K562 (cell line): ENCODE measurements around the gene FKBP7. TPM values are rescaled to one million over a fixed set of nuclear protein-coding genes. Genes with fewer than 3 reads are reported as not detected.

ENCODE experiments used
- ARID1B ChIP-seq: fragments of 450-650 bp; IDR thresholded peaks from 2 replicates; pipeline ENCODE4 v1.6.1; 2016; ENCODE audit warnings: antibody characterized with exemption, mild to moderate bottlenecking, inconsistent platforms
- BRF1 ChIP-seq: IDR thresholded peaks from 3 replicates; pipeline ENCODE4 v1.6.1; 2011; ENCODE audit warnings: borderline replicate concordance, mild to moderate bottlenecking; ENCODE audit not compliant: insufficient read length; ENCODE audit errors: extremely low read depth
- CCNT2 ChIP-seq: IDR thresholded peaks from 2 replicates; pipeline ENCODE4 v1.6.1; 2011; ENCODE audit warnings: borderline replicate concordance, low read depth, mild to moderate bottlenecking, moderate library complexity, mixed read lengths, low read length; ENCODE audit not compliant: insufficient read length; ENCODE audit errors: extremely low read depth
- CLOCK ChIP-seq: fragments of 250-450 bp; sonication (Bioruptor Pico); IDR thresholded peaks from 2 replicates; pipeline ENCODE4 v1.4.0; 2020; ENCODE audit warnings: mild to moderate bottlenecking, moderate library complexity, borderline replicate concordance
- DIDO1 ChIP-seq: fragments of 450-650 bp; IDR thresholded peaks from 2 replicates; pipeline ENCODE4 v1.6.1; 2016; ENCODE audit warnings: low read depth, missing biosample characterization, missing genetic modification characterization
- E2F5 ChIP-seq: sonication (generic); formaldehyde crosslinking; IDR thresholded peaks from 2 replicates; pipeline ENCODE4 v1.8.0; 2022; ENCODE audit warnings: mild to moderate bottlenecking, missing genetic modification reagents
- ELK3 ChIP-seq: fragments of 450-650 bp; formaldehyde crosslinking; IDR thresholded peaks from 2 replicates; pipeline ENCODE4 v1.4.0; 2020; ENCODE audit warnings: mild to moderate bottlenecking
- FOXO4 ChIP-seq: fragments of 450-650 bp; formaldehyde crosslinking; IDR thresholded peaks from 2 replicates; pipeline ENCODE4 v1.4.0; 2020; ENCODE audit warnings: mild to moderate bottlenecking, moderate library complexity
- HSF4 ChIP-seq: fragments of 250-450 bp; sonication (Bioruptor Pico); IDR thresholded peaks from 2 replicates; pipeline ENCODE4 v2.1.2; 2022; ENCODE audit warnings: mild to moderate bottlenecking, moderate library complexity, borderline replicate concordance
- KLF1 ChIP-seq: fragments of 450-650 bp; IDR thresholded peaks from 2 replicates; pipeline ENCODE4 v1.6.1; 2016; ENCODE audit warnings: missing genetic modification characterization, missing compliant biosample characterization
- KLF10 ChIP-seq: fragments of 250-450 bp; sonication (Bioruptor Pico); IDR thresholded peaks from 2 replicates; pipeline ENCODE4 v1.6.1; 2021; ENCODE audit warnings: matching md5 sums
- MCM5 ChIP-seq: fragments of 450-650 bp; IDR thresholded peaks from 2 replicates; pipeline ENCODE4 v1.6.1; 2016; ENCODE audit warnings: low read depth
- NFIC ChIP-seq: fragments of 450-650 bp; IDR thresholded peaks from 2 replicates; pipeline ENCODE4 v1.6.1; 2017; ENCODE audit warnings: mild to moderate bottlenecking, inconsistent platforms
- SP1 ChIP-seq: sonication (generic); formaldehyde crosslinking; IDR thresholded peaks from 2 replicates; pipeline ENCODE4 v1.8.1; 2022; ENCODE audit warnings: mild to moderate bottlenecking, missing genetic modification reagents
- TGIF2 ChIP-seq: sonication (generic); formaldehyde crosslinking; IDR thresholded peaks from 2 replicates; pipeline ENCODE4 v1.8.1; 2022; ENCODE audit warnings: mild to moderate bottlenecking, missing genetic modification reagents, moderate library complexity
- THRB ChIP-seq: fragments of 450-650 bp; formaldehyde crosslinking; conservative IDR thresholded peaks from 2 replicates; pipeline ENCODE4 v1.4.0; 2022; ENCODE audit warnings: mild to moderate bottlenecking, missing genetic modification characterization
- ZKSCAN8 ChIP-seq: fragments of 200-800 bp; sonication (Bioruptor generic); IDR thresholded peaks from 2 replicates; pipeline ENCODE4 v1.6.1; 2016; ENCODE audit warnings: missing genetic modification characterization, missing compliant biosample characterization
- ZNF12 ChIP-seq: sonication (generic); formaldehyde crosslinking; IDR thresholded peaks from 2 replicates; pipeline ENCODE4 v1.4.0; 2020; ENCODE audit warnings: mild to moderate bottlenecking, missing genetic modification reagents
- ZNF282 ChIP-seq: sonication (generic); formaldehyde crosslinking; IDR thresholded peaks from 2 replicates; pipeline ENCODE4 v1.8.1; 2023; ENCODE audit warnings: missing genetic modification reagents
- polyA plus RNA-seq, 8 experiments: library from polyadenylated mRNA; depleted of rRNA in 4 of 8; stranded (reverse) in 5 of 8; unstranded in 3 of 8; fragments of >200 nt; fragmentation: Nextera tagmentation in 2 of 8; fragmentation: Illumina TruSeq in 1 of 8; extraction: Ambion mirVana in 2 of 8; extraction: Trizol in 1 of 8; gene quantifications; 2 replicates each; pipeline versions ENCODE4 v1.2.1 to v1.2.3, GENCODE V29; 2011 to 2014; ENCODE audit warnings: inconsistent platforms in 1 of 8, missing spikeins in 1 of 8
- total RNA-seq, 7 experiments: library from RNA; depleted of rRNA in 6 of 7; stranded (reverse); fragments of >200 nt in 6 of 7; fragmentation: Illumina TruSeq in 2 of 7; extraction: Trizol in 2 of 7; gene quantifications; 2 replicates each; pipeline versions ENCODE4 v1.2.1 to v1.2.3, GENCODE V29; 2011 to 2021; ENCODE audit warnings: low replicate concordance in 1 of 7

Gene FKBP7
- total and polyA plus RNA-seq, 9 of the 15 experiments (the other 6 are each of a cell fraction or from before 2014, with no cell fraction given): 6.1 to 23.2 (median 19.0) TPM

GRCh38 chr2:178414266-178415247 lies 63.8 kb downstream of the FKBP7 start (continued):
- TF ChIP-seq ELK3 (CRISPR knock-in tag) (no peak), CLOCK (no peak), CCNT2 (no peak), ARID1B (no peak; the same call in none of the 2 replicates), KLF1 (tag) (no peak), KLF10 (CRISPR knock-in tag) (no peak), ZNF282 (no peak), BRF1 (no peak), ZNF12 (CRISPR knock-in tag) (no peak), HSF4 (CRISPR knock-in tag) (no peak), SP1 (CRISPR knock-in tag) (peak; percentile 81), MCM5 (no peak), E2F5 (CRISPR knock-in tag) (peak; percentile 78), FOXO4 (CRISPR knock-in tag) (no peak), NFIC (peak; percentile 39; the same call in 1 of the 2 replicates), TGIF2 (no peak), DIDO1 (peak; percentile 24; the same call in 1 of the 2 replicates), THRB (CRISPR knock-in tag) (peak; percentile 16; the same call in 1 of the 2 replicates), ZKSCAN8 (CRISPR knock-in tag) (peak; percentile 33; the same call in 1 of the 2 replicates)
